SK-N-SH (cell line): ENCODE results near the gene LIMS1. TPM values are rescaled to one million over a fixed set of nuclear protein-coding genes. Genes with fewer than 3 reads are reported as not detected.

Experiments used
- CTCF ChIA-PET: fragments of 300-600, 350-600 bp; formaldehyde crosslinking; extraction: SDS; loops from one replicate; lab custom pipeline; 2021; lab: Yijun Ruan, JAX
- POLR2A ChIA-PET: fragments of 350-600 bp; sonication (Branson Sonifier 250); formaldehyde crosslinking; extraction: SDS; loops from one replicate; lab custom pipeline; 2020; ENCODE audit warnings: antibody characterized with exemption, inconsistent platforms; lab: Yijun Ruan, JAX
- DNase-seq: peaks from one replicate; pipeline ENCODE4 v3.0.0; 2012
- H2AFZ ChIP-seq: fragments of 200-600 bp; sonication (generic); 2 replicates; pipeline ENCODE4 v1.8.1; 2016; ENCODE audit warnings: antibody characterized with exemption, mild to moderate bottlenecking, low read depth
- H3F3A ChIP-seq: fragments of 200-600 bp; sonication (generic); replicated peaks from 2 replicates; pipeline ENCODE3; 2016; ENCODE audit warnings: antibody characterized with exemption, mild to moderate bottlenecking; ENCODE audit not compliant: insufficient read depth
- H3K27ac ChIP-seq, 2 experiments: fragments of 200-500 bp in 1 of 2; fragments of 200-600 bp in 1 of 2; sonication (Bioruptor generic) in 1 of 2; sonication (generic), shearing (Covaris generic) in 1 of 2; 2 replicates each; pipeline versions ENCODE4 v1.5.1 to v1.6.1; 2014 to 2016; ENCODE audit warnings: low read depth in 2 of 2, inconsistent platforms in 1 of 2, low read length in 1 of 2, mild to moderate bottlenecking in 1 of 2, mixed read lengths in 1 of 2
- H3K27me3 ChIP-seq: fragments of 200-600 bp; sonication (generic), shearing (Covaris generic); 2 replicates; pipeline ENCODE4 v1.6.1; 2016; ENCODE audit warnings: mixed run types; ENCODE audit not compliant: insufficient read depth
- H3K36me3 ChIP-seq, 2 experiments: fragments of 200-500 bp in 1 of 2; fragments of 200-600 bp in 1 of 2; sonication (Bioruptor generic) in 1 of 2; sonication (generic) in 1 of 2; replicated peaks in 1 of 2; 2 replicates each; pipeline versions ENCODE3 to v1.5.1; 2014 to 2016; ENCODE audit warnings: low read length in 1 of 2, mild to moderate bottlenecking in 1 of 2; ENCODE audit not compliant: insufficient read depth in 2 of 2, control insufficient read depth in 1 of 2
- H3K4me1 ChIP-seq, 2 experiments: fragments of 200-500 bp in 1 of 2; fragments of 200-600 bp in 1 of 2; sonication (Bioruptor generic) in 1 of 2; sonication (generic), shearing (Covaris generic) in 1 of 2; 2 replicates each; pipeline versions ENCODE4 v1.5.1 to v1.6.1; 2014 to 2016; ENCODE audit warnings: low read depth in 1 of 2, low read length in 1 of 2, mixed run types in 1 of 2; ENCODE audit not compliant: insufficient read depth in 2 of 2, control insufficient read depth in 1 of 2
- H3K4me2 ChIP-seq: fragments of 200-600 bp; sonication (generic), shearing (Covaris generic); 2 replicates; pipeline ENCODE4 v1.6.1; 2017; ENCODE audit warnings: mixed run types
- H3K4me3 ChIP-seq, 2 experiments: fragments of 200-500 bp in 1 of 2; fragments of 200-600 bp in 1 of 2; sonication (Bioruptor generic) in 1 of 2; sonication (generic), shearing (Covaris generic) in 1 of 2; 2 replicates each; pipeline versions ENCODE4 v1.5.1 to v1.8.1; 2014 to 2016; ENCODE audit warnings: low read depth in 2 of 2, inconsistent platforms in 1 of 2, low read length in 1 of 2, mild to moderate bottlenecking in 1 of 2, mixed read lengths in 1 of 2, moderate library complexity in 1 of 2
- H3K79me2 ChIP-seq: fragments of 200-600 bp; sonication (generic); 2 replicates; pipeline ENCODE4 v1.8.1; 2017; ENCODE audit warnings: mild to moderate bottlenecking; ENCODE audit not compliant: insufficient read depth
- H3K9ac ChIP-seq: fragments of 200-600 bp; sonication (generic); 2 replicates; pipeline ENCODE4 v1.6.1; 2017; ENCODE audit warnings: mixed run types
- H3K9me2 ChIP-seq: fragments of 200-600 bp; sonication (generic); 2 replicates; pipeline ENCODE4 v1.6.1; 2017; ENCODE audit warnings: mixed run types
- H3K9me3 ChIP-seq: fragments of 200-600 bp; sonication (generic); 2 replicates; pipeline ENCODE4 v1.6.1; 2017; ENCODE audit warnings: mixed run types, mild to moderate bottlenecking, moderate library complexity
- H4K20me1 ChIP-seq: fragments of 200-600 bp; sonication (generic); 2 replicates; pipeline ENCODE4 v1.6.1; 2017; ENCODE audit warnings: mild to moderate bottlenecking, mixed run types; ENCODE audit not compliant: insufficient read depth
- FOXM1 ChIP-seq: IDR thresholded peaks from 2 replicates; pipeline ENCODE4 v1.4.0; 2012; ENCODE audit warnings: low read depth, mild to moderate bottlenecking
- RAD21 ChIP-seq: IDR thresholded peaks from 2 replicates; pipeline ENCODE4 v1.6.1; 2012; ENCODE audit warnings: mild to moderate bottlenecking, low read length
- RFX5 ChIP-seq: IDR thresholded peaks from 2 replicates; pipeline ENCODE4 v1.6.1; 2012; ENCODE audit warnings: mild to moderate bottlenecking, improper control_type of control experiment, low read length
- RXRA ChIP-seq: IDR thresholded peaks from 2 replicates; pipeline ENCODE4 v1.4.0; 2012; ENCODE audit warnings: low read depth, mild to moderate bottlenecking, borderline replicate concordance
- SIN3A ChIP-seq: IDR thresholded peaks from 2 replicates; pipeline ENCODE4 v1.6.1; 2012; ENCODE audit warnings: low read depth, mild to moderate bottlenecking, low read length, moderate library complexity, borderline replicate concordance
- SMC3 ChIP-seq: IDR thresholded peaks from 2 replicates; pipeline ENCODE4 v1.6.1; 2012; ENCODE audit warnings: low read depth, low read length, improper control_type of control experiment
- TCF12 ChIP-seq: IDR thresholded peaks from 2 replicates; pipeline ENCODE4 v1.4.0; 2012
- USF2 ChIP-seq: fragments of 150-350 bp; IDR thresholded peaks from 2 replicates; pipeline ENCODE4 v1.6.1; 2017; ENCODE audit warnings: antibody characterized with exemption, low read length, low read depth, borderline replicate concordance
- WGBS: methylation state at CpG from one replicate; pipeline ENCODE4 v1.1.6; 2017; ENCODE audit warnings: low lambda C conversion rate; 5-methylcytosine and 5-hydroxymethylcytosine counted together
- polyA plus RNA-seq, 3 experiments: library from polyadenylated mRNA; depleted of rRNA; stranded (reverse); fragments of >200 nt; gene quantifications; 2 replicates each; pipeline ENCODE4 v1.2.3, GENCODE V29; 2012
- TF ChIP-seq, protein P1 (sequence below): IDR thresholded peaks from 2 replicates; pipeline ENCODE4 v1.6.1; 2012; ENCODE audit warnings: mild to moderate bottlenecking, low read depth, low read length, moderate library complexity

The LIMS1 gene
- polyA plus RNA-seq, 1 of the 3 experiments (the other 2 are of a cell fraction) = 123 TPM

- Histone ChIP-seq H3K4me3 (no peak overlapping the region), H3K4me2 (no peak overlapping the region), H3K4me1 (peaks cover 8 to 10% of the 10 kb centered on the region in 2 experiments; a peak in 3 of 4 replicates), H4K20me1 (peaks cover 62% of the 10 kb centered on the region), H3K9me3 (no peaks in the 10 kb centered on the region), H2AFZ (no peak overlapping the region), H3K27me3 (no peaks in the 10 kb centered on the region), H3F3A (no peaks in the 10 kb centered on the region), H3K9ac (no peak overlapping the region), H3K36me3 (peaks cover 0 to 7% of the 10 kb centered on the region in 2 experiments), H3K79me2 (peaks cover 100% of the 10 kb centered on the region), H3K27ac (peak overlapping the region; percentile 35 to 55; a peak in 2 of 4 replicates), H3K9me2 (no peaks in the 10 kb centered on the region)
- TF ChIP-seq SMC3 = no peak
- no peak for TF ChIP-seq RFX5
- no peak for TF ChIP-seq SIN3A
- no peak for TF ChIP-seq USF2
- no peak for TF ChIP-seq RXRA
- no peak for TF ChIP-seq RAD21
- no peak for TF ChIP-seq FOXM1
- ChIA-PET CTCF (interaction anchor here (1.3 kb wide), 1 partner anchor 9 kb away, joined by 4 read pairs; no protein-coding TSS in a partner anchor), POLR2A (no interaction called here)
- WGBS = 100% methylated on average over 4 of the region's 4 CpGs
- DNase-seq = no peak
Measured at GRCh38 chr2:108541451-108541850, 7.2 kb downstream of the LIMS1 start.

DNA sequence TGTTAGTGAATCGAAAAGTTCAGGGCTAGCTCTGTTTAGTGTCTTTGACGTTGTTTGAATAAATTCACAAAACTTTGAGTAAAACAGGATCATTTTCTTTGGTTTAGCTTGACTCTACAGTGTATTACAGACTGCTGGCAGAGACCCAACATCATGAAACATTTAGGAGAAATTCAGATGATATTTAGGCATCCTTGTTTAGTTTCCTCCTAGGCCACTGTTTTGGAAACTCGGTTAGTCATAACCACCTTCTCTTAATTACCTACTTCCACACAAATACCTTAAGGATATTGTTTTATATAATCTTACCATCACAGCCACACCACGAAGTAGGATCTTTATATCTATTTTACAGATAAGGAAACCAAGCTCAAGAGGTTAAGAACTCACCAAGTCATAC, 7.8 kb downstream of the LIMS1 start:
- no peak overlapping the region for H3K4me2 ChIP-seq

More for the DNA sequence above, 7.8 kb downstream of the LIMS1 start:
- no peak overlapping the region for H3K9ac ChIP-seq
- 69% methylated on average over 4 of the region's 4 CpGs for WGBS
- ChIA-PET CTCF (interaction anchor here (1.3 kb wide), 1 partner anchor 9 kb away, joined by 4 read pairs; no protein-coding TSS in a partner anchor), POLR2A (interaction anchor here (0.7 kb wide), 1 partner anchor 10 kb away, joined by 3 read pairs; no protein-coding TSS in a partner anchor)
- peaks cover 58% of the 10 kb centered on the region for H4K20me1 ChIP-seq
- H3K36me3 ChIP-seq = peaks cover 0 to 7% of the 10 kb centered on the region in 2 experiments
- peak; percentile 21; the same call in 1 of the 2 replicates for TF ChIP-seq TCF12
- TF ChIP-seq, protein P1, sequence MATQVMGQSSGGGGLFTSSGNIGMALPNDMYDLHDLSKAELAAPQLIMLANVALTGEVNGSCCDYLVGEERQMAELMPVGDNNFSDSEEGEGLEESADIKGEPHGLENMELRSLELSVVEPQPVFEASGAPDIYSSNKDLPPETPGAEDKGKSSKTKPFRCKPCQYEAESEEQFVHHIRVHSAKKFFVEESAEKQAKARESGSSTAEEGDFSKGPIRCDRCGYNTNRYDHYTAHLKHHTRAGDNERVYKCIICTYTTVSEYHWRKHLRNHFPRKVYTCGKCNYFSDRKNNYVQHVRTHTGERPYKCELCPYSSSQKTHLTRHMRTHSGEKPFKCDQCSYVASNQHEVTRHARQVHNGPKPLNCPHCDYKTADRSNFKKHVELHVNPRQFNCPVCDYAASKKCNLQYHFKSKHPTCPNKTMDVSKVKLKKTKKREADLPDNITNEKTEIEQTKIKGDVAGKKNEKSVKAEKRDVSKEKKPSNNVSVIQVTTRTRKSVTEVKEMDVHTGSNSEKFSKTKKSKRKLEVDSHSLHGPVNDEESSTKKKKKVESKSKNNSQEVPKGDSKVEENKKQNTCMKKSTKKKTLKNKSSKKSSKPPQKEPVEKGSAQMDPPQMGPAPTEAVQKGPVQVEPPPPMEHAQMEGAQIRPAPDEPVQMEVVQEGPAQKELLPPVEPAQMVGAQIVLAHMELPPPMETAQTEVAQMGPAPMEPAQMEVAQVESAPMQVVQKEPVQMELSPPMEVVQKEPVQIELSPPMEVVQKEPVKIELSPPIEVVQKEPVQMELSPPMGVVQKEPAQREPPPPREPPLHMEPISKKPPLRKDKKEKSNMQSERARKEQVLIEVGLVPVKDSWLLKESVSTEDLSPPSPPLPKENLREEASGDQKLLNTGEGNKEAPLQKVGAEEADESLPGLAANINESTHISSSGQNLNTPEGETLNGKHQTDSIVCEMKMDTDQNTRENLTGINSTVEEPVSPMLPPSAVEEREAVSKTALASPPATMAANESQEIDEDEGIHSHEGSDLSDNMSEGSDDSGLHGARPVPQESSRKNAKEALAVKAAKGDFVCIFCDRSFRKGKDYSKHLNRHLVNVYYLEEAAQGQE = no peak
- no peaks in the 10 kb centered on the region for H3F3A ChIP-seq
- H2AFZ ChIP-seq = no peak overlapping the region
- H3K9me3 ChIP-seq = no peaks in the 10 kb centered on the region
- DNase-seq = no peak
- no peak overlapping the region for H3K4me3 ChIP-seq
- H3K9me2 ChIP-seq = no peaks in the 10 kb centered on the region
- H3K79me2 ChIP-seq = peaks cover 100% of the 10 kb centered on the region
- H3K4me1 ChIP-seq = peaks cover 5 to 6% of the 10 kb centered on the region in 2 experiments; a peak in 3 of 4 replicates
- peak overlapping the region; percentile 35 to 55; a peak in 3 of 4 replicates for H3K27ac ChIP-seq
- no peaks in the 10 kb centered on the region for H3K27me3 ChIP-seq
